GOT3 (cell line): ENCODE data around the gene MICALL2.

Experiments used
- DNase-seq: peaks from one replicate; lab custom pipeline; 2025; ENCODE audit warnings: mixed read lengths; lab: John Stamatoyannopoulos, UW

Gene MICALL2

DNA sequence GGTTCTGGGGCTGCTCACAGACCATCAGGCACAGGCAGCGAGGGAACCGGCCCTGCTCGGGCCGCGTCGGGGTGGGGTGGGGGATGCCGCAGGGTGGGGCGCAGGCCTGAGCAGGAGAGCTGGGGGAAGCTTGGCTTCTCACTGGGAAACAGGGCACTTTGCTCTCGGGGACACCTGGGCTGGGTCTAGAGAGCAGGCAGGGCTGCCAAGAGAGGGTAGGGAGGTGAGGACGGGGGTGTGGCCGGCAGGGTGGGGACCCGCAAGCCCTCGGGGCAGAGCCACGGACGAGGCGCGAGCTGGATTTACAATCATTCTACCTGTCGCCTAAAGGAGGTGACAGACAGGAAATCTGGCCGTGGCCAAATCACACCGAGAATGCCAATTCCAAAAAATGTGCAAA is 33.9 kb upstream of the MICALL2 start:
- no peak for DNase-seq

- DNase-seq = no peak
Observed at GRCh38 chr7:1492640-1493039, 33.4 kb upstream of the MICALL2 start.

- no peak for DNase-seq
Observed at GRCh38 chr7:1492221-1492620, 33.0 kb upstream of the MICALL2 start.

DNA sequence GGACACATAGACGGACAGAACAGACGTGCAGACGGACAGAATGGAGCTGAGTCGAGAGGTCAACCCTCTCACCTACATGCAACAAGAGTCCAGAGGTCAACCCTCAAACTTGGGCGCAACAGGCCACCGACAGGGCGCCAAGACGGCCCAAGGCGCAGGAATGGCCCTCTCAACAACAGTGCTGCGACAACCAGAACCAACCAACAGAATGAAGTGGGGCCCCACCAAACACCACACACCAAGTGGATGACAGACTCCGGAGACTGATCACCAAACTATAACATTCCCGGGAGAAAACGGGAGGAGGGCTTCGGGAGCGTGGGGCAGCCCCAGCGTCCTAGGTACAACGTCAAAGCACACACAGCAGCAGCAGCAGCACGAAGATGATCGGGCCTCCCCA is 31.6 kb upstream of the MICALL2 start:
- no peak for DNase-seq

GRCh38 chr7:1489336-1489735 is 30.1 kb upstream of the MICALL2 start:
- no peak for DNase-seq

DNA sequence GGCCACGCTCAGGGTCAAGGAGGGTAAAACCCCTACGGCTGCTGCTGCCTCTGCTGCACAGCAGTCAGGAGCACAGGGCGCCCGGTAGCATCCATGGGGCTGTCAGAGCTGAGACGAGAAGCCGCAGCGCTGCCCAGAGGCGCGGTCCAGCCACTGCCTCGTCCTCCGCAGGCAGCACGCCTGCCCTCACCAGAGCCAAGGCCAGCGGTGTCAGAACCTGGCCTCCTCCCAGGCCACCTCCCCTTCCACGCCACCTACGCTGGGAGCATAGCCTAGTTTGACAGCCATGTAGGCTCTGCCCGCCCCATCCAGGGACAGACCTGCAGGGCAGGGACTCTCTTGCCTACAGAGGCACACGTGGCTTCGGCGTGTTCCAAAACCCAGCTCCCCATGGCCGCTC is 28.7 kb upstream of the MICALL2 start:
- no peak for DNase-seq

GRCh38 chr7:1487466-1487865 is 28.2 kb upstream of the MICALL2 start:
- no peak for DNase-seq

DNA sequence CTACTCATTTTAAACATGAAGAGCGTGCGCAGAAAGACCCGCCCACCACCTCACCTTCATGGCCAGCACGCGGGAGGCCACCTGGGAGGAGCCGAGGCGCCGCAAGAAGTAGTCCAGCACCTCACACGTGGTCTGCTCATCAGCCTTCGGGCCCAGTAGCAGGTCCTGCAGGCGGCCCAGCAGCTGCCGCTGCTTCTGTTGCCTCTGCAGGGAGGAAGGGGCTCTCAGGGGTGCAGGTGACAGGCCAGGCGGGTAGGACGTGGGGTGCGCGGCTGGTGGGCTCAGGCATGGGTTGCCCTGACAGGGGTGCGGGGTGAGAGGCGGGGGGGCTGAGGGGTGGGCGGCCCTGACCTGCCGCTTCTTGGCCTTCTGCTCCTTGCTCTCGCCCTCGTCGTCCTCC is 27.3 kb upstream of the MICALL2 start:
- DNase-seq = no peak

- no peak for DNase-seq
Observed at GRCh38 chr7:1485156-1485555, 25.9 kb upstream of the MICALL2 start.

DNA sequence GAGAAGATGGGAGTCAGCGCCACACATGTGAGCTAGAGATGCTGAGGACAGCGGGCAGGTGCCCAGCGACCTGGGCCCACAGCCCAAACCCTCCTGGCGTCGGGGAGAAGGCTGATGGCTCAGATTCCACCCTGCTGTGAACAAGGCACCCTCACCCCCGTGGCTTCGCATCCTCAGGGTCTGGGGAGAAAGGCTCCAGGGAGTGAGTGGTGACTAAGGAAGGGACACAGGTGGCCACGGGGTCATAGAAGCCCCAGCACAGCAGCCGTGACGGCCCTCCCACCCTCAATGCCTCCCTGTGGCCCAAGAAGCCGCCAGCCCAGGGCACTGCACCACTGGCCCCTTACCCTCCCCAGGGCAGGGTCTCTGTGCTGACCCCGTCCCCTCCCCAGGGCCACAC is 25.3 kb upstream of the MICALL2 start:
- DNase-seq = no peak

DNA sequence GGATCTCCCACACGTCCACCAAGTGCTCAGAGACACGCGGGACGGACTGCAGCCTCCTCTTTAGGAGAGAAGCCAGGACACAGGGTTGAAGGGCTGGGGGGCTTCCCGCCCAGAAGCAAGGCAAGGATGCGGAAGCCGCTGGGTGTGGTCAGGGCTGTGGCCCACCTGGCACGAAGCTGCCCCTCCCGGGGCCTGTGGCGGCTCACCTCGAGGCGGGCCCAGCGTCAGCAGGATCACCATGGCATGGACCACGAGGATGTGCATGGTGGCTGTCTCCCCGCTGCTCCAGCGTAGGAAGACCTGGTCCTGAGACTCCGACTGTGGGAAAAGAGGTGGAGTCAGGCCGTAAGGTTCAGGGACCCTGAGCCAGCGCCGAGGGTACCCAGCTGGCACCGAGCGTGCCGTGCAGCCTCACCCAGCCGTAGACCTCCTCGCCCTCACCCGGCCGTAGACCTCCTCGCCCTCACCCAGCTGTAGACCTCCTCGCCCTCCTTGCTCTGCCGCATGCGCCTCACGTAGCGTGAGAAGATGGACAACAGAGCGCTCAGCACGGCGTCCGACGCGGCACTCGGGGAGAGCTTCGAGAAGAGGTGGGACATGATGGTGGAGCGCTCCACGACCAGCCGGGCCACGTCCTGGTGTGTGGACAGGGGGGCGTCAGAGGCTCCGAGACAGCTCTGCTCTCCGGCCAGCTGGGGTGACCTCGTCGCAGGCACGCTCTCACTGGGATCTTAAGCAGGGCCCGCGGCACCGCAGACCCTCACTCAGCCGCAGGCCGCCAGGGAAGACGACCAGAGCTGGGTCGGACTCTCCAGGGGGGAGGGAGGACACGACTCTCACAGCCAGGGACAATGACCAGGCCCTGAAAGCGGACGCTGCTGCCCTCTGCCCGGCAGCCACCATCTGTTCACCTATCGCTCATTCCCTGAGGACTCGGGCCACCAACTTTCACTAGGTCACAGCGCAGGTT is 24.6 kb upstream of the MICALL2 start:
- no peak for DNase-seq

GRCh38 chr7:1483079-1483478 is 23.8 kb upstream of the MICALL2 start:
- no peak for DNase-seq

DNA sequence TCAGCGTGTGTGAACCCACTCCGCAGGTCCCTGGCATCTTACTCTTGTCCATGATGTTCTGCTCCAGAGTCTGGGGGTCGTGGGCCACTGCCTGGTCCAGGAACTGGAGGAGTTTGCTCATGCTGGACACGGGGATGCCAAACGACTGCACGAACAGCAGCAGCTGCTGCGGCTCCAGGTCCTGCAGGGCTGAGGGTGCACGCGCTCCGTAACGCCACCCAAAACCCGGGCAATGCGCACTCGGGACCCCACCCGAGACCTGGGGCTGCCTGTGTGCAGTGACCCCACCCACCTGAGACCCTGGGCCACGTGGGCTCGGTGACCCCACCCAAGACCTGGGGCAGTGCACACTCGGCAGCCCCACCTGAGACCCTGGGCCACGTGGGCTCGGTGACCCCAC is 22.0 kb upstream of the MICALL2 start:
- DNase-seq = no peak

- DNase-seq = no peak
Observed at GRCh38 chr7:1480670-1481069, 21.4 kb upstream of the MICALL2 start.

DNA sequence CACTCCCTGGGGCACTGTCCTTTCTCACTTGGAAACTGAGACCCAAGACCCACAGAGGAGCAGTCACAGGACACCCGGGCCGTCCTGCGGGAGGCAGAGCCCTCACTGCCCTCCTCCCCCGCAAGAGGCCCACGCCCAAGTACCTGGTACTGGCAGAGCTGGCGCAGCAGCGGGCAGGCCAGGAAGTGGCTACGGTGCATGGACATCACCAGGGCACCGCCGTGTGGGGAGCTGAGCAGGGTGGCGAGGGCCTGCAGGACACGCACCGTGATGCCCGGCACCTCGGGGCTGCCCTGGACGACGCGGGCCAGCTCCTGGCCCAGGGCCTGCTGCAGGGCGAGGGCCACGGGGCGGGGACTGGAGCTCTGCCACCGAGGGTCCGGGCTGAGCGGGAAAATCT is 20.0 kb upstream of the MICALL2 start:
- no peak for DNase-seq

DNA sequence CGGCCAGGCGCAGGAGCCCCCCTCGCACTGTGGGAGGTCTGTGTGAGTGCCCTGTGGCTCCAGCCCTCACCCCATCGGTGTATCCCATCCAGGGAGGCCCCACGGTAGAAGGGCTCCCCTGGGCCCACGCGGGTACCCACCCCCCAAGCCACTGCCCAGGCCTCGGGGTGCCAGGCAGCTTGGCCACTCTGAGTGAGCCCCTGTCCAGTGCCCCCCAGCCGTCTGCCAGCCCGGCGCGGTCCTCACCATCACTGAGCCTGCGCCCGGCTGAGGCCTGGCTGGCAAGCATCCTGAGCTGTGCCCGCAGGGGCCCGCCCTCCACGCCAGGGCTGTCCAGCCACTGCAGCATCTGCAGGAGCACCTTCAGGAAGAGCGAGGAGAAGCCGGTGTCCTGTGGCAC is 19.2 kb upstream of the MICALL2 start:
- DNase-seq = no peak

DNA sequence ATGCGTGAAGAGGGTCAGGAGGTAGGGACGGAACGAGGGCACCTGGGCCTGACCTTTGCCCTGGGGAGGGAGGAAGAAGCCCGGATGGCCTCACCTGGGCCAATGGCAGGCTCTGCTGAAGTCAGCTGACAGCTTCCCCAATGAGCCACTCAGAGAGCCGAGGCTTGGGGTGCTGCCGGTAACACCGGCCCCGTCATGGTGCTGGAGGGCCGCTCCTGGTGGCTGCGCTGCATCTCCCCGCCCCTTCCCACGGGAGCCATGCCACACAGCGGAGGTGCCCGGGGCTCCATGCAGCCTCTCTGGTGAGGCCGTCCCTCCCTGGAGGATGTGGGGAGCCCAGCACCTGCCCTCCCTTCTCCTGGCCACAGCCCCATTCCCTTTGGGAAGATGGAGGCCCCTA is 17.6 kb upstream of the MICALL2 start:
- no peak for DNase-seq

DNA sequence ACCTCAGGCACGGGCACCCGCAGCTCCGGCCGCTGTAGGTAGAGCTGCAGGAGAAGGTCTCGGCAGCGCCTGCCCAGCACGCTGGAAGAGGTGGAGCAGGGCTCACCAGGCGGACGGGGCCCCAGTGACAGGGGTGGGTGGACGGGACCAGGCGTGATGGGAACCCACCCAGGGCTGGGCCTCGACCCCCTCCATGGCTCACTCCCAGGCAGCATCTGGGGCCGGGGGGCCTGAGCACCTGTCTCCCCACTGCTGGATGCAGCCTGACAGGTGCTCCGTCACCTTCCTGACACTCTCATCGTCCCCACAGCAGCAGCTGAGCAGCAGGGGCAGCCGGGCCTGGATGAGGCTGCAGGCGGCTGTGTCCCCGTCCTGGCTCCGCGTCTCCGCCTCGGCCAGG is 16.7 kb upstream of the MICALL2 start:
- DNase-seq = no peak

DNA sequence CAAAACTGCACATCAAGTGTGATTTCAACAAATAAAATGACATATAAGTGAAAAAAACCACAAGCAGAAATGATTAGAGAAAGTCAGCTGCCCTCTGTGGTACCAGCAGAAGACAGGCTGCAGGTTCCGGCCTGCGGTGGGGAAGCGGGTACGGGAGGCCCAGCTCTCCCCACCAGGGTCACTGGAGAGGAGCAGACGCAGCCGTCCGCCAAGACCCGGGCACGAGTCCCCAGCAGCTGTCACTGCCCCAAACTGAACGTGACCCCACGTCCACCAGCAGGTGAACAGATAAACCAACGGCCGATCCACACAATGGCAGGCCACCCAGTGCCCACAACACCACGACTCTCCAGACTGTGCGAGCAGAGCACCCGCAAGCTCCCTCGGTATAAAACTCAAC is 16.1 kb upstream of the MICALL2 start:
- no peak for DNase-seq

DNA sequence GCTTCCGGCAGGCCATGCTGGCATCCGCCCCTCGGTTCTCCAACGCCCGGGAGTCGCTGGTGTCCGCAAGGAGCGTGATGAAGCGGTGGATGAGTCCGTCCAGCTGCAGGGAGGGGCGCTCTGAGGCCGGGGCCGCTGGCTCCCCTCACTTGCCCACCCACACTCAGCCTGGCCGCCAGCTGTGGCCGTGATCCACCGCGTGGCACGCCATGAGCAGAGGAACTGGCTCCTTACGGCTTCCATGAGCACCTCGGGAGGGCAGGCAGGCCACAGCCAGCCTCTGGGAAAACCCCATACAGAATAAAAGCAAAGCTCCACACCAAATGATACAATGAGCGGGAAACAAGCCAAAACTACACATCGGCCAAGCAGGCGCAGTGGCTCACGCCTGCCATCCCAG is 15.5 kb upstream of the MICALL2 start:
- no peak for DNase-seq

DNA sequence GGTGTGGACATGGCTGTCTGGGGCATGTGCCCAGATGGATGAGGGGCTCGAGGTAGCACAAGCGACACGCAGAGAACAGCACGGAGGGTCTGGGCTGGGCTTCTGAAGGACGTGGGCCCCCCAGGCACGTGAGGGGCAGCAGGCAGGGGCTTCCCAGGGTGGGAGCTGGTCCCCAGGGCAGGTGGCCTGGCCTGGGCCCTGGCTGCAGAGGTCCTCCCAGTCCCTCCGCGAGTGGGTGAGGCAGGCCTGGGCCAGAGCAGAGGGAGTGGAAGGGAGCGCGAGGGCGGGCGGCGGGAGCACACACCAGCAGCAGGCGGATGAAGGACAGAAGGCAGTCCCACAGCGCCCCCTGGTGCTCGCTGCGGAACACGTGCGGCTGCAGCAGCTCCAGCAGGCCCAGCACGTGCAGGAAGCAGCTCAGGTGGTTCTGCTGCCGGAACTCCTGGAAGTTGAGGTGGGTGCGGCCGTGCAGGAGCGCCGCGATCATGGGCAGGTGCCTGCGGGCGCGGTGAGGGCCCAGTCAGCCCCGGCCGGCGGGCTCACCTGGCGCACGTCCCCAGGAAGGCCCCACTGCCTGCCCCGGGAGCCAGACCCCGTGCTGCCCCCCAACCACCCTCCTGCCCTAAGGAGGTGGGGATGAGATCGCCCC is 14.7 kb upstream of the MICALL2 start:
- peak; percentile 39 for DNase-seq

DNA sequence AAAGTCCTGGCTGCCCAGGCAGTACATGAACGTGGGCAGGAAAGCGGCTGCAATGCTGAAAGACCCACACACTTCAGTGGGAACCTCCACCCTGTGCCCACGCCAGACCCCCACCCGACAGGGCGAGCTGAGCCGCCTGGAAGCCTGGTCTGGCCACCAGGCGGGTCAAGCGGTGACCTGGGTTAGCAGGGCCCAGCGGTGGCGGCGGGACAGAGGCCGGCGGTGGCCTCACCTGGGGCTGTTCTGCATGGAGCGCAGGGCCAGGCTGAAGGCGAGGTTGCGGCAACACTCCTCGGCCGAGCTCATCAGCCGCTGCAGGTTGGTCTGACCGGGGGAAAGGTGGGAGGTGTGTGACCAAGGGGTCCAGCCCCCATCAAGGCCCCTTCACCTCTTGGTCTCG is 11.6 kb upstream of the MICALL2 start:
- DNase-seq = no peak

DNA sequence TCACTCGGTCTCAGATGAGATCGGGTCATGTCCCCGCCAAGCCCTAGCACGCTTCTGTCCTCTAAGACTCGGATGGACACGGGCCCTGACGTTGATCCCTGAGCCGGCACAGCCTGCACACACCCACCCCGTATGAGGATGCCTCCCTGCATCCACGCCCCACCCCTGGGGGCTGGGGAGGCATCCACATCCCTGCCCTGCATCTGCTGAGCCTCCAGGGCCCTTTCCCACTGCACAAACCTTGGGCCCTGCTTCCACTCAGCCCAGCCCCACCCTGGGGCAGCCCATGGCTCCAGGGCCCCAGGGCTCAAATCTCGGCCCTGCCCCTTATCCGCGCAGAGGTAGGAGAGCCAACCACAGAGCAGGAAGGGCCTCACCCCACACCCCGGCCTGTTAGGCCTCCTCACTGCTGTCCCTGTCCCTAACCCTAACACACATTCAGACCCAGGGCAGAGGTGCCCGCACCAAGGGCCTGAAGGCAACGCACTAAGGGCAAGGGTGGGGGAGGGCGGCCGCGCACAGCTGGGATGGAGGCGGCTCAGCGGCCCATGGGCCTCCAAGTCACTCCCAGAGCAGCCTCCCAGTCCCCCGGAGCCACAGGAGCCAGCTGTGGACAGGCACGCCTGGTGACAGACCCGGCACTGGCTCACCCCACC is 9.5 kb upstream of the MICALL2 start:
- no peak for DNase-seq
